Muscle layer of duodenum (tissue), 2 donors: Measurements from ENCODE around the gene ZNF716.
A peak's percentile ranks its signal among the peaks of the same experiment; 100 is the strongest.
"Not testable (repeated sequence)": the region's sequence is repeated elsewhere in the genome, so short reads cannot be mapped to it uniquely, and the experiment has no call there.

ENCODE experiments used
- H3K27ac ChIP-seq: one replicate; pipeline ENCODE4 v1.7.0; 2013; ENCODE audit warnings: mild to moderate bottlenecking, low read length
- H3K27me3 ChIP-seq: one replicate; pipeline ENCODE4 v1.7.0; 2013; ENCODE audit warnings: low read depth, mild to moderate bottlenecking, control low read depth, low read length
- H3K36me3 ChIP-seq, 2 donors: one replicate each; pipeline ENCODE4 v1.7.0; 2013; ENCODE audit warnings: low read length in 2 of 2, control low read depth in 1 of 2, mild to moderate bottlenecking in 1 of 2; ENCODE audit not compliant: insufficient read depth in 2 of 2, control insufficient read depth in 1 of 2
- H3K4me1 ChIP-seq, 2 donors: one replicate each; pipeline ENCODE4 v1.7.0; 2013; ENCODE audit warnings: low read length in 2 of 2, mild to moderate bottlenecking in 2 of 2, control low read depth in 1 of 2, moderate library complexity in 1 of 2; ENCODE audit not compliant: insufficient read depth in 2 of 2, control insufficient read depth in 1 of 2
- H3K4me3 ChIP-seq, 2 donors: one replicate each; pipeline ENCODE4 v1.7.0; 2013; ENCODE audit warnings: low read length in 2 of 2, low read depth in 1 of 2, mild to moderate bottlenecking in 1 of 2
- H3K9me3 ChIP-seq, 2 donors: one replicate each; pipeline ENCODE4 v1.7.0; 2013; ENCODE audit warnings: low read length in 2 of 2, control low read depth in 1 of 2, mild to moderate bottlenecking in 1 of 2; ENCODE audit not compliant: control insufficient read depth in 1 of 2
- donor health status: healthy.

ZNF716 gene

GRCh38 chr7:57427594-57427993, 22.4 kb upstream of the ZNF716 start:
- H3K36me3 ChIP-seq, result no peaks in the 10 kb centered on the region
- H3K9me3 ChIP-seq, result peaks cover 0 to 9% of the 10 kb centered on the region in 2 donors
- H3K4me1 ChIP-seq, result no peaks in the 10 kb centered on the region
- no peaks in the 10 kb centered on the region for H3K27me3 ChIP-seq
- no peak overlapping the region for H3K27ac ChIP-seq
- H3K4me3 ChIP-seq, result no peak overlapping the region

GRCh38 chr7:57432583-57432982, 17.4 kb upstream of the ZNF716 start:
- H3K27ac ChIP-seq, result no peak overlapping the region
- H3K9me3 ChIP-seq, result no peaks in the 10 kb centered on the region
- H3K4me3 ChIP-seq, result no peak overlapping the region
- no peaks in the 10 kb centered on the region for H3K27me3 ChIP-seq
- no peaks in the 10 kb centered on the region for H3K4me1 ChIP-seq
- H3K36me3 ChIP-seq, result no peaks in the 10 kb centered on the region

- Histone ChIP-seq H3K9me3 (peaks cover 0 to 11% of the 10 kb centered on the region in 2 donors), H3K27me3 (no peaks in the 10 kb centered on the region), H3K36me3 (no peaks in the 10 kb centered on the region), H3K27ac (no peak overlapping the region), H3K4me1 (no peaks in the 10 kb centered on the region), H3K4me3 (no peak overlapping the region)
Measured at GRCh38 chr7:57437581-57437980, 12.4 kb upstream of the ZNF716 start.

GRCh38 chr7:57438244-57438643, 11.7 kb upstream of the ZNF716 start:
- Histone ChIP-seq H3K4me1 (no peaks in the 10 kb centered on the region), H3K36me3 (no peaks in the 10 kb centered on the region), H3K27ac (no peak overlapping the region), H3K27me3 (no peaks in the 10 kb centered on the region), H3K9me3 (peaks cover 0 to 17% of the 10 kb centered on the region in 2 donors), H3K4me3 (no peak overlapping the region)

GRCh38 chr7:57443567-57443966, 6.4 kb upstream of the ZNF716 start:
- Histone ChIP-seq H3K27ac (no peak overlapping the region), H3K4me1 (no peaks in the 10 kb centered on the region), H3K27me3 (no peaks in the 10 kb centered on the region), H3K36me3 (no peaks in the 10 kb centered on the region), H3K4me3 (no peak overlapping the region), H3K9me3 (peaks cover 0 to 12% of the 10 kb centered on the region in 2 donors)

GRCh38 chr7:57469186-57469828, 19.3 kb downstream of the ZNF716 start:
- Histone ChIP-seq H3K4me3 (peak overlapping the region in 1 of 2 donors; percentile 36), H3K9me3 (peaks cover 17 to 57% of the 10 kb centered on the region in 2 donors)
- not testable (repeated sequence) for H3K27ac ChIP-seq, H3K4me1 ChIP-seq, H3K27me3 ChIP-seq, H3K36me3 ChIP-seq

GRCh38 chr7:57480304-57480703, 30.3 kb downstream of the ZNF716 start:
- H3K27ac ChIP-seq, H3K4me1 ChIP-seq, H3K4me3 ChIP-seq, H3K9me3 ChIP-seq, H3K36me3 ChIP-seq, H3K27me3 ChIP-seq: not testable (repeated sequence)

- not testable (repeated sequence) for H3K27me3 ChIP-seq, H3K4me1 ChIP-seq, H3K27ac ChIP-seq, H3K36me3 ChIP-seq, H3K4me3 ChIP-seq
- H3K9me3 ChIP-seq, result peaks cover 9 to 42% of the 10 kb centered on the region in 2 donors
Measured at GRCh38 chr7:57485022-57485421, 35.0 kb downstream of the ZNF716 start.

- no peak overlapping the region for H3K27ac ChIP-seq
- H3K9me3 ChIP-seq, result peaks cover 15 to 68% of the 10 kb centered on the region in 2 donors
- no peaks in the 10 kb centered on the region for H3K4me1 ChIP-seq
- peak overlapping the region in 1 of 2 donors; percentile 20 for H3K4me3 ChIP-seq
- H3K36me3 ChIP-seq, result no peaks in the 10 kb centered on the region
- no peaks in the 10 kb centered on the region for H3K27me3 ChIP-seq
Measured at GRCh38 chr7:57487957-57488356, 38.0 kb downstream of the ZNF716 start.

GRCh38 chr7:57495111-57495510, 45.1 kb downstream of the ZNF716 start:
- not testable (repeated sequence) for H3K27ac ChIP-seq, H3K4me1 ChIP-seq, H3K27me3 ChIP-seq, H3K36me3 ChIP-seq
- H3K4me3 ChIP-seq, result peak overlapping the region in 1 of 2 donors; percentile 0
- H3K9me3 ChIP-seq, result peaks cover 6 to 57% of the 10 kb centered on the region in 2 donors

GRCh38 chr7:57496395-57496794, 46.4 kb downstream of the ZNF716 start:
- no peak overlapping the region for H3K4me3 ChIP-seq
- no peak overlapping the region for H3K27ac ChIP-seq
- peaks cover 6 to 48% of the 10 kb centered on the region in 2 donors for H3K9me3 ChIP-seq
- H3K4me1 ChIP-seq, result no peaks in the 10 kb centered on the region
- H3K36me3 ChIP-seq, result no peaks in the 10 kb centered on the region
- no peaks in the 10 kb centered on the region for H3K27me3 ChIP-seq

GRCh38 chr7:57505176-57505575, 55.2 kb downstream of the ZNF716 start:
- Histone ChIP-seq H3K36me3 (no peaks in the 10 kb centered on the region), H3K27me3 (no peaks in the 10 kb centered on the region), H3K9me3 (peaks cover 4 to 5% of the 10 kb centered on the region in 2 donors), H3K4me1 (no peaks in the 10 kb centered on the region), H3K4me3 (no peak overlapping the region), H3K27ac (no peak overlapping the region)
